Smooth muscle cell (in vitro differentiated cells): ENCODE measurements around the gene APBB2. TPM values are rescaled to one million over a fixed set of nuclear protein-coding genes. Genes with fewer than 3 reads are reported as not detected.

ENCODE experiments used
- DNase-seq: peaks from one replicate; lab custom pipeline; 2025; ENCODE audit not compliant: unreplicated experiment; lab: John Stamatoyannopoulos, UW
- H2AFZ ChIP-seq: fragments of 200-600 bp; sonication (generic); 2 replicates; pipeline ENCODE4 v1.6.0; 2016; ENCODE audit warnings: antibody characterized with exemption, low read depth, mild to moderate bottlenecking
- H3F3A ChIP-seq: fragments of 200-600 bp; sonication (generic); 2 replicates; pipeline ENCODE4 v1.6.0; 2017; ENCODE audit warnings: antibody characterized with exemption, low read depth
- H3K27ac ChIP-seq: fragments of 200-600 bp; sonication (generic); 2 replicates; pipeline ENCODE4 v1.5.1; 2016; ENCODE audit warnings: low read depth, mild to moderate bottlenecking
- H3K27me3 ChIP-seq: fragments of 200-600 bp; sonication (generic); 2 replicates; pipeline ENCODE4 v1.6.1; 2016; ENCODE audit warnings: low read depth, mild to moderate bottlenecking
- H3K36me3 ChIP-seq: fragments of 200-600 bp; sonication (generic); 2 replicates; pipeline ENCODE4 v1.5.1; 2016; ENCODE audit warnings: low read depth
- H3K4me1 ChIP-seq: fragments of 200-600 bp; sonication (generic); 2 replicates; pipeline ENCODE4 v1.5.1; 2016; ENCODE audit warnings: low read depth
- H3K4me2 ChIP-seq: fragments of 200-600 bp; sonication (generic); 2 replicates; pipeline ENCODE4 v1.6.0; 2016; ENCODE audit warnings: mild to moderate bottlenecking
- H3K4me3 ChIP-seq: fragments of 200-600 bp; sonication (generic); 2 replicates; pipeline ENCODE4 v1.5.1; 2016; ENCODE audit warnings: mild to moderate bottlenecking
- H3K79me2 ChIP-seq: fragments of 200-600 bp; sonication (generic); 2 replicates; pipeline ENCODE4 v1.6.0; 2016; ENCODE audit warnings: low read depth, mild to moderate bottlenecking
- H3K9ac ChIP-seq: fragments of 200-600 bp; sonication (generic); 2 replicates; pipeline ENCODE4 v1.6.0; 2016; ENCODE audit warnings: low read depth
- H3K9me3 ChIP-seq: fragments of 200-600 bp; sonication (generic); replicated peaks from 2 replicates; pipeline ENCODE4 v1.5.1; 2016; ENCODE audit warnings: low read depth
- H4K20me1 ChIP-seq: fragments of 200-600 bp; sonication (generic); 2 replicates; pipeline ENCODE4 v1.6.0; 2016; ENCODE audit warnings: low read depth
- WGBS: methylation state at CpG from one replicate; pipeline ENCODE4 v1.1.7; 2016; ENCODE audit warnings: low lambda C conversion rate; 5-methylcytosine and 5-hydroxymethylcytosine counted together
- polyA plus RNA-seq: library from polyadenylated mRNA; unstranded; fragments of >200 nt; fragmentation: Nextera tagmentation; extraction: Ambion mirVana; gene quantifications from 2 replicates; pipeline ENCODE4 v1.2.1, GENCODE V29; 2016
- total RNA-seq: library from RNA; depleted of rRNA; stranded (reverse); fragments of >200 nt; gene quantifications from 2 replicates; pipeline ENCODE4 v1.2.3, GENCODE V29; 2014
- TF ChIP-seq, protein P1 (sequence below): fragments of 200-600 bp; sonication (generic); IDR thresholded peaks from 2 replicates; pipeline ENCODE4 v1.5.1; 2017; ENCODE audit warnings: borderline replicate concordance, mild to moderate bottlenecking, antibody characterized with exemption; ENCODE audit not compliant: insufficient read depth, poor library complexity, severe bottlenecking

APBB2 gene
- total and polyA plus RNA-seq, 2 experiments from 2014 or later, result 22.1 to 60.9 TPM

DNA sequence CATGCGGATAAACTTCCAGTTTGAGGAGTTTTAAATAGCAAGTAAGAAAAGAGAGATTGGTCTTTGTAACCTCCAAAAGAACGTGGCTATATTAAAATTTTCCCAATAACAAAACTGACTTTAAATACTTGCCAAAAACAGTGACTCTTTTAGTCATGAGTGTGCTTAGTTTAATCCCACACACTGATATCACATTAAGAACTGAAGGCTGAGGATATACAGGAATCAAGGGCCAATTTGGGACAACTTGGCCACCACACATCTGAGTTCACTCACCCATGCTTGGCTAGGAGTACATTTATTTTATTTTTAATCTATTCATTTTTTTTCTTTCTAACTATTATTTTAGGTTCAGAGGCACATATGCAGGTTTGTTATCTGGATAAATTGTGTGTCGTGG, 110.2 kb downstream of the APBB2 start:
- H2AFZ ChIP-seq, result no peak overlapping the region
- no peak overlapping the region for H3K4me3 ChIP-seq
- no peak overlapping the region for H3K9ac ChIP-seq
- no peaks in the 10 kb centered on the region for H3K9me3 ChIP-seq
- H3K27ac ChIP-seq, result no peak overlapping the region
- TF ChIP-seq, protein P1, sequence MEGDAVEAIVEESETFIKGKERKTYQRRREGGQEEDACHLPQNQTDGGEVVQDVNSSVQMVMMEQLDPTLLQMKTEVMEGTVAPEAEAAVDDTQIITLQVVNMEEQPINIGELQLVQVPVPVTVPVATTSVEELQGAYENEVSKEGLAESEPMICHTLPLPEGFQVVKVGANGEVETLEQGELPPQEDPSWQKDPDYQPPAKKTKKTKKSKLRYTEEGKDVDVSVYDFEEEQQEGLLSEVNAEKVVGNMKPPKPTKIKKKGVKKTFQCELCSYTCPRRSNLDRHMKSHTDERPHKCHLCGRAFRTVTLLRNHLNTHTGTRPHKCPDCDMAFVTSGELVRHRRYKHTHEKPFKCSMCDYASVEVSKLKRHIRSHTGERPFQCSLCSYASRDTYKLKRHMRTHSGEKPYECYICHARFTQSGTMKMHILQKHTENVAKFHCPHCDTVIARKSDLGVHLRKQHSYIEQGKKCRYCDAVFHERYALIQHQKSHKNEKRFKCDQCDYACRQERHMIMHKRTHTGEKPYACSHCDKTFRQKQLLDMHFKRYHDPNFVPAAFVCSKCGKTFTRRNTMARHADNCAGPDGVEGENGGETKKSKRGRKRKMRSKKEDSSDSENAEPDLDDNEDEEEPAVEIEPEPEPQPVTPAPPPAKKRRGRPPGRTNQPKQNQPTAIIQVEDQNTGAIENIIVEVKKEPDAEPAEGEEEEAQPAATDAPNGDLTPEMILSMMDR, result no peak
- H3K4me2 ChIP-seq, result no peak overlapping the region
- H3K79me2 ChIP-seq, result peaks cover 35% of the 10 kb centered on the region
- no peaks in the 10 kb centered on the region for H3F3A ChIP-seq
- peaks cover 20% of the 10 kb centered on the region for H4K20me1 ChIP-seq
- no peaks in the 10 kb centered on the region for H3K27me3 ChIP-seq
- no peak for DNase-seq
- H3K4me1 ChIP-seq, result peaks cover 4% of the 10 kb centered on the region
- WGBS, result 75% methylated on average over 3 of the region's 3 CpGs
- H3K36me3 ChIP-seq, result no peaks in the 10 kb centered on the region

DNA sequence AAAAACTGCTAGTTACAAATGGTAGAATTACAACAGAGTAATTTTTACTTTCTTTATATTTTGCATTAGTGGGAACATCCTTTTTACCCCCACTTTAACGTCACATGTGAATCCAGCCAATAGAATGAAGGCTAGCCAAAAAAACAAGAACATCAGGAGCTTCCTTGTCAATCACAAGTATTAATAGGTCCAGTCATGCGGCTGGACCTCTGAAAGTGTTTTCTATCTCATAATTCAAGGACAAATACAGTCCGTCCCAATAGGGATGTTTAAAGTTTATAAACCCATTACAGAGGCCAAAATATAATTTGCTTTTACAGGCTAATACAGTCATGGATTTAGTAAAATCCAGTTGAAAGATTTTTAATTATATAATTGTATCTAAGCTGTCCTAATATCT, 110.7 kb downstream of the APBB2 start:
- Histone ChIP-seq H3K9me3 (no peaks in the 10 kb centered on the region), H3K9ac (no peak overlapping the region), H4K20me1 (peaks cover 19% of the 10 kb centered on the region), H3K4me2 (no peak overlapping the region), H3F3A (no peaks in the 10 kb centered on the region), H3K27me3 (no peaks in the 10 kb centered on the region), H3K4me3 (no peak overlapping the region), H3K27ac (no peak overlapping the region), H3K4me1 (peaks cover 9% of the 10 kb centered on the region), H2AFZ (no peak overlapping the region), H3K36me3 (no peaks in the 10 kb centered on the region), H3K79me2 (peaks cover 35% of the 10 kb centered on the region)
- WGBS, result 90% methylated on average over 3 of the region's 3 CpGs
- TF ChIP-seq, protein P1, result no peak
- no peak for DNase-seq

DNA sequence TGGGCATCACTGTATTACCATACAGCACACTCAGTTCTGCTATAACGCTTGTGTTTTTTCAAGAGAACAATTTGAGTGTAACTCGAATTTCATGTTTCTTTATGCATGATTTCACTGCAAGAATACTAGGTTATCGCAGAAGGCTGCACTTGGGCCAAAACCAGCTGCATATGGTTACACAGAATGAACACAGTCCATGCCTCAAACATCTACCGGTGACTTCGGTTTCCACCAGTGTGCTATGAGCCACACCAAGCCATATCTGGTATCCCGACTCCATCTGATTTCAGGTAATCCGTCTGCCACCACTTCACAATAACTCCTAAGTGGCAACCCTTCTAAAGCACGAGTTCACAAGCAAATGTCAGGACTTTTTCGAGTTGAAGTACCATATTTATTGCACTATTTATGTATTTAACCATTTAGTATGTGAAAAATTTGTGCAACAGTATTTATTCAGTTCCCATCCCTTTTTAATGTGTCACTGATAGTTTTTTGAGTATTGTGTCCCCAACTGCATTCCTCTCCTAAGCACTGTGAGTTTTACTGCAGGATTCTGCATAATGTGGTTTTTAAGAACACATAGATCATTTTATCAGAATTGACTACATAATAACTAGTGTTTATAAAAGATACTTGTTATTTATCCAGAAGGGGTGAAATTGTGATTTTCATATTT, 111.8 kb downstream of the APBB2 start:
- no peaks in the 10 kb centered on the region for H3K9me3 ChIP-seq
- peaks cover 20% of the 10 kb centered on the region for H3K4me1 ChIP-seq
- no peaks in the 10 kb centered on the region for H3K36me3 ChIP-seq
- H3K4me3 ChIP-seq, result no peak overlapping the region
- 85% methylated on average over 9 of the region's 9 CpGs for WGBS
- peaks cover 11% of the 10 kb centered on the region for H4K20me1 ChIP-seq
- TF ChIP-seq, protein P1, result no peak
- no peaks in the 10 kb centered on the region for H3K27me3 ChIP-seq
- no peak overlapping the region for H3K27ac ChIP-seq
- no peak for DNase-seq
- no peak overlapping the region for H2AFZ ChIP-seq
- H3F3A ChIP-seq, result no peaks in the 10 kb centered on the region
- H3K9ac ChIP-seq, result no peak overlapping the region
- peaks cover 35% of the 10 kb centered on the region for H3K79me2 ChIP-seq
- no peak overlapping the region for H3K4me2 ChIP-seq
